Stimulated activated CD4-positive, alpha-beta T cell treated with anti-CD3 and anti-CD28 coated beads, TNF-alpha, amount 100 ng/mL, for 24 hours (primary cell): ENCODE measurements around the gene GASK1A.

Source experiments
- DNase-seq, 3 experiments: peaks; one replicate each; pipeline ENCODE4 v3.0.0-alpha.2; 2020; ENCODE audit warnings: low read depth in 3 of 3

Gene GASK1A

DNA sequence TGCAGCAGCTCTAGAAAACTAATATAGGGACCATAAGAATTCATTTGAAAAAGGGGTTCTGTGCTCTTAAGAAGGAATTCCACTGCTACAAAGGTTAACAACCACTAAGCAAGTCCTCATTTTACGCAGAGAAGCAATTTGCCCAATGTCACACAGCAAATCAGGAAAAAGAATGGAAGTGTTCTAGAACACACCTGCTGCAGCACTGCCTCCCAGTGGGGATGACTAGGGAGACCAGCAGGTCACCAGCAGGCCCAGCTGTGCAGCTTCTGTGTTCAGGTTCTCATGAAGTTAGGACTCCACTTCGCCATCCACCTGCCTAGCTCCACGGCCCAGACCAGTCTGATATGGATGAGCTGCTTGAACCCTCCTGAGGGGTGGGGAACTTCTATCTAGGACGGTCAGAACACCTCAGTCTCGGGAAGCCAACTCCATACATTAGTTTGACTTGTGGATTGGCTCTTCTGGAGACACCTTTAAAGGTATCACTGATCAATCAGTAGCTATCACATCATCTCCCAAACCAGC lies 108.2 kb downstream of the GASK1A start:
- no peak for DNase-seq

- no peak for DNase-seq
Observed at GRCh38 chr3:43089081-43089480, 110.0 kb downstream of the GASK1A start.

- DNase-seq, result no peak
Observed at GRCh38 chr3:43090238-43090637, 111.1 kb downstream of the GASK1A start.

DNA sequence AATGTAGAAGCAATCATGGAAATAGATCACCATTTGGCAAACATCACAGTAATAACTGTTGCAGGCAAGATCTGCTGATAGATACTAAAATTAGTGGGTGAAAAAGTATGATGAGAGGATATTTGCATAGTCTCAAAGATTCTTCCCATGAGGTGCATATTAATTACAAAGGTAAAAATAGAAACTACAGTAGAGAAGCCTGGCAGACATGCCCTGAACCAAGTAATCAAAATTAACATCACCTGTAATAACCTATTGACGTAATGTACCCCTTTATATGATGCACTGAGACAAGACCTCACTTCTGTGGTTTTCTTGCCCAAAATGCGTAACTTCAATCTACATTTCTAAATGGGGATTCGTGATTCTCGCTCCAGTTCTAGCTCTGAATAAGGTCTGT lies 112.4 kb downstream of the GASK1A start:
- no peak for DNase-seq

DNA sequence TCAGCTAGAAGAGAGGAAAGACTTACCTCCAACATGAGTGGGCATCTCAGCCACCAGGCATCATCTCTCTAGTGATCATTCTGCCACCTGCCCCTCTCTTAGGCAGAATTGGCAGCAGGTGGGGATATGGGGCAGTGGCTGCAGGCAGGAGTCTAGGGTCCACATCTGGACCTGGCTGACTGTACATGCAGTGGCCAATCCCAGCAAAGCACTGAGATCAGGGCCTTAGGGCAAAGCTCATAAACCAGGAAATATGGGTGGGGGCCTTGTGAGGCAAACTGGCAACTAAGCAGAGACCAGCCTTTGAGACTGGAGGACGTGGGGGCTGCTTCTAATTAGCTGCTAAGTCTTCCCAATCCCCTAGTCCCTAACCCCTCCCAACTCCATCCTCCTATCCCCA lies 113.9 kb downstream of the GASK1A start:
- no peak for DNase-seq

- no peak for DNase-seq
Observed at GRCh38 chr3:43093974-43094373, 114.9 kb downstream of the GASK1A start.

DNA sequence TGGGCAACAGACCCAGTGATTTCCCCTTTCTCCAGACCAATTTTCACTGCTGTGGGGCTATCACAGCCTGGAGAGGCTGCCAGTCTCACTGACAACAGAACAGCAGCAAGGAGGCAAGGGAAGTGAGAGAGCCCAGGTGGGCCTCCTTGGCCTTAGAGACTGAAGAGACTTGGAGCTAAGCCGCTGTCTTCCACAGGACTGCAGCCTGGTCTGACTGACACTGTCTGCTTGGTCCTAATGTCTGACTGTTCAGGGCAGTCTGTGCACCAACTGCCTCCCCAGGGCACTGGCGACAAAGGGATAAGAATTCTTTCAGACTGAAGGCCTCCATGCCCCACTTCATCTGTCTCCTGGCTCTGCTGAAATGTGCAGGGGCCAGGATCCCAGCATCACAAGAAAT lies 115.3 kb downstream of the GASK1A start:
- no peak for DNase-seq

- DNase-seq, result no peak
Observed at GRCh38 chr3:43094851-43095250, 115.7 kb downstream of the GASK1A start.

GRCh38 chr3:43095370-43095769 lies 116.3 kb downstream of the GASK1A start:
- DNase-seq, result no peak

DNA sequence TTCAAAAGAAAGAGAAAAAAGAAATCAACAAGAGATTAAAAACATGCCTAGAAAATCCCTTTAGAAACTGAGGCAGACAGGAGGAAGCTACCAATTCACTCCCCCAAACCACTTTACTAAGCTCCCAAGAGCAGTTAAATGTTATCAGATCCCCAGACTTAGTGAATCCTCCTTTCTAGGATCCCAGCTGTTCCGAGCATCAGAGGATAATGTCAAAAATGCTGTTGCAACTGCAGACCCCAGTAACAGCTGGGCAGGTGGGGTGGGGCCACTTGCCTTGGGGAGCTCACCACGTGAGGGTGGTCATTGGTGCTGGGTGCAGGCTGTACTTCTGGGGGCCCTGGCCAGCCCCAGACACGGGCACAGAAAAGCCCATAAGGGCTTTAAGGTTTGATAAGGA lies 117.7 kb downstream of the GASK1A start:
- no peak for DNase-seq

DNA sequence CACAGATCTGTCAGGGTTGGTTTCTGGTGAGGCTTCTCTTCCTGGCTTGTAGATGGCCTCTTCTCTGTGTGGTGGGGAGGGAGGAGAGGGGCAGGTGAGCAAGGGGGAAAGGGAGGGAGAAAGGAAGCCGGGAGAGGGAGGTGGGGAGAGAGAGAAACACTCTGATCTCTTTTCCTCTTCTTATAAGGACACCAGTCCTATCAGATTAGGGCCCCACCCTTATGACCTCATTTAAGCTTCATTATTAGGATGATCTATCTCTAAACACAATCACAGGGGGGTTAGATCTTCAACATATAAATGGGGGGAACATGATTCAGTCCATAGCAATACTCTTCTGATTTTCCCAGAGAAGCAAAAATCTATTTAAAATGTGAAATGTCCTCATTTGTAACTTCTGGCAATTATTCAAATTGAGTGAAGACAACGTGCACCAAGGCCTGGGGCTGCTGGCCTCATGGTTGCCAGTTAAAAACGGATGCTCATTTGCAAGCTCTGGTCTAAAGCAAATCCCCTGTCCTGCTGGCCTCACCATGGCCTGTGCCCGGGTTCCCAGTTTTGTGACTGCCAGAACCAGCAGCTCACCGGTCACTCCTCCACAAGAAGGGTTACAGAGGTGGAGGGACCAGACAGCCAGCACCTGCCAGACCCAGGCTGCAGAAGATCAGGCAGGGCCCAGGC lies 118.4 kb downstream of the GASK1A start:
- no peak for DNase-seq

DNA sequence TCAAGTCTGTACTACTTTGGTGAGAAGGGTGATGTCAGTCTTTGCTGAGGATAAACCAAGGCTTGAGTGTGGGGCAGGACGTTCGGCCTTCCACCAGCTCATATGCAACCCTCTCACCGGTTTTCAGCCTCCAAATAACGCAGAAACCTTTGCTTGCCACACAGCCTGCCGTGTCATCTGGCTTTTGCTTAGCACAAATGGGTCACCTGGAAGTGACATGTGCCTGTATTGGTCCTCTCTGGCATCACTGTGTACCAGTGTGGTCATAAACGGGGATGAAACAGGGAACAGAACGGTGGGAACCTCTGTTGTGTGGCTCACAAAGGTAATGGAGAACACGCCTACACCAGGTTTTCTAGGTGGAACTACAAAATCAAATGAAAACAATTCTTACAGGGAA lies 119.7 kb downstream of the GASK1A start:
- no peak for DNase-seq

DNA sequence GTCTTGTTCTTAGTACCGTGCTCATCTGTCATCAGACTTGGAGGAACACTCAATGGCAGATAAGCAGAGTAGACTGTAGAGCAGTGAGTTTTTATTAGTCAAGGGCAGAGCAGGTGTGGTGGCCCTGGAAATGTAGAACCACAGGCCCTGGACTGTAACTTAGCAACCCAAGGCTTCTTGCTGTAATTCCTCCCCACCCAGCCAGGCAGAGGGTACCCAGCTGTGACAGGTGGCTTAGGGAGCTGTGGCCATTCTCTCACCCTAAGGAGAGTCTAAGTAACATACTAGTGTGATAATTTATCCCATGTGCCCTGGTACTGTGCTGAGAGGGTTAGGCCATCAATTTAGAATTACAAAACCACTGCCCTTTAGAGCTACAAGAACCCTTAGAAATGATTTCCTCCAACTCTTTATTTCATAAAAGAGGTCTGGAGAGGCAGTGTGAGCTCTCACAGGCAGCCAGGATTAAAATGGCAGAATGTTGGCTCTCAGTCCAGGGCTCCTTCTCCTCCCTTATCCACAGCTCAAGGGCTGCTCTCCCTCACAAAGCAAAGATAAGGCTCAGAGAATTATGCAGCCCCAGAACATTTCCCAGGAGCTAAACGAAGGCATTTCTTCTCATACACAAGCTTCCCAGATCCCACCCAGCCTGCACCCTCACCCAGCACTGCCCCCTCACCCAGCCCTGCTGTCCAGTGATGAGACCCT lies 123.8 kb downstream of the GASK1A start:
- DNase-seq, result no peak

DNA sequence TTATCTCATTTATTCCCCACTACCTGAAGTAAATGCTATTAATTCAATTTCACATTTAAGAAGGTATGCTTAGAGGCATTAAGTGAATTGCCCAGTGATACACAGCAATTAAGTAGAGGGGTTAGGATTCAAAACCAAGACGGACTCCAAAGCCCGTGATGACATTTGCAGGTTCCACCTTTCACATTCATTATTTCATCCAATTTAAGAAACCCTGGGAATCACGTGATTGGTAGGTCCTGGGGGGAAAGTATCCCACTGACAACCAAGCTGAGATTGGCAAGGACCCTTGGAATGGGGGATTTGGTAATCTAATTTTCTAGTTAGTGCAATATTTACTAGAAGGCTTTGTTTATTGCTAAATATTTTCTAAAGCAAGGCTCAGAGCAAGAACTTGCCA lies 124.9 kb downstream of the GASK1A start:
- DNase-seq, result no peak

- no peak for DNase-seq
Observed at GRCh38 chr3:43104660-43105595, 125.8 kb downstream of the GASK1A start.

- peak; percentile 72 to 86 (median 80) for DNase-seq
Observed at GRCh38 chr3:43105596-43106292, 126.6 kb downstream of the GASK1A start, which contains the start of gene POMGNT2. Gene POMGNT2, minus strand, starts transcription at chr3:43106079. Its CDS starts 24,648 bp downstream, at chr3:43081431.

DNA sequence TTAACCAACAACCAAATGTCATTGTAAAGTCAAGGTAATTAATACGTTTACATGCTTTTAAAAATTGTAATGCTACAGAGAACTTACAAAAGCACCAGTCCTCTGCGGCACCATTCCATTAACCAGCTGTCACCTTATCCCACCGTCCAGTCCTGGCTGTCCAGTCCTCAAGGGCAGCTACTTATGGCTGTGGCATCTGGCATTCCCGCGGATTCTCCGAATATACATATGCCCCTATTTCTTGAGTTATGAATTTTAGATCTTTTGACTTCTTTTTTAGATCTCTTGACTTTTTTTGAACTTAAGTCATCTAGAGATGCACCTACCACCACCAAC lies 127.2 kb downstream of the GASK1A start:
- no peak for DNase-seq
